Measurements from ENCODE around the gene POU2AF1.
"Not testable (repeated sequence)": the region's sequence is repeated elsewhere in the genome, so short reads cannot be mapped to it uniquely, and the experiment has no call there.

POU2AF1 gene

DNA sequence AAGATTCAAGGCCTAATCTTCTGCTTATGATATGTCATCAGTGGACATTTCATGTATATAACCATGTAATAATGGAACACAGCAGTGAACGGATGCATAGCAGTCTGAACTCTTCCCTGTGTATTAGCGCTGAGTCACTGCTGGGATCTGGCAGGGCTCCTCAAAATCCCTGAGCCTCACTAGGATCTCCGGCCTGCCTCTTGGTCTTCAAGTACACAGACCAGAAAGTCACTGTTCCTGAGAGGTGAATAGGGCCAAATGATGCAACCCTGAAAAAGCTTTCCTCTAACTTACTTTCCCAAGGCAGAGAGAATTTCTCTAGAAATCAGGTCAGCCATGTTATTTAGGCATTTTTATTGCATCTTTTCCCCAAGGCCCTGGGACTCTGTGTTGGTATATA lies 35.0 kb downstream of the POU2AF1 start:
- DNase-seq (ENCODE audit: low read depth) = peak; percentile 87

DNA sequence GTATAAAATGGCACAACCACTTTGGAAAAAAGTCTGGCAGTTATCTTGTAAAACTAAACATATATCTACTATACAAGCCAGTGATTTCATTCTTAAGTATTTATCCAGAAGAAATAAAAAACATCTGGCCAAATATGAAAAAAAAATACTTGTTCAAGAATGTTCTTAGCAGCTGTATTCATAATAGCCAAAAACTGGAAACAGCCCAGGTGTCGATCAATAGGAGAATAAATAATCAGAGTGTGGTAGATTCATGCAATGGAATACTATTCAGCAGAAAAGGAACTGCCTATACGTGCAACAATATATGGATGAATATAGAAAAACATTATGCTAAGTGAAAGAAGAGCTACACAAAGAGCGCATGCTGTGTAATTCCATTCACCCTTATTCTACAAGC lies 36.7 kb downstream of the POU2AF1 start:
- no peak for DNase-seq (ENCODE audit: low read depth)

DNA sequence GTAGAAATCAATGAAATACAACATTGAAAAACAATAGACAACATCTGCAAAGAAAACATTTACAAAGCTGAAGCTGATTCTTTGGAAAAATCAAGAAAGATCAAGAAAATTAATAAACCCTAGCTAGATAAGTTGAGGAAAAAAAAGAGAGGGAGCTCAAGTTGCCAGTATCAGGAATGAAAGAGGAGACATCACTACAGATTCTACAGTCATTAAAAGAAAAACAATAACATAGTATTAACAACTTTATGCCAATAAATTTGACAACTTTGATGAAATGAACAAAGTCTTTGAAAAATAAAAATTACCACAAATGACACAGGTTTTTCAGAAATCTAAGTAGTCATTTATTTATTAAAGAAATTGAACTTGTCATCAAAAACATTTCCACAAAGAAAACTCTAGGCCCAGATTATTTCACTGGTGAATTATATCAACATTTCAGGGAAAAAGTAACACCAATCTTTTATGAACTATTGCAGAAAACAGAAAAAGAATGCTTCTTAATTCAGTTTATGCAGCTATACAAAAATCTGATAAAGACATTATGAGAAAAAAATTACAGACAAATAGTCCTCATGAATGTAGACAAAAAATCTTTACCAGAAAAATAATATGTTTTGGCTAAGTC lies 39.2 kb downstream of the POU2AF1 start:
- DNase-seq (ENCODE audit: low read depth) = no peak

DNA sequence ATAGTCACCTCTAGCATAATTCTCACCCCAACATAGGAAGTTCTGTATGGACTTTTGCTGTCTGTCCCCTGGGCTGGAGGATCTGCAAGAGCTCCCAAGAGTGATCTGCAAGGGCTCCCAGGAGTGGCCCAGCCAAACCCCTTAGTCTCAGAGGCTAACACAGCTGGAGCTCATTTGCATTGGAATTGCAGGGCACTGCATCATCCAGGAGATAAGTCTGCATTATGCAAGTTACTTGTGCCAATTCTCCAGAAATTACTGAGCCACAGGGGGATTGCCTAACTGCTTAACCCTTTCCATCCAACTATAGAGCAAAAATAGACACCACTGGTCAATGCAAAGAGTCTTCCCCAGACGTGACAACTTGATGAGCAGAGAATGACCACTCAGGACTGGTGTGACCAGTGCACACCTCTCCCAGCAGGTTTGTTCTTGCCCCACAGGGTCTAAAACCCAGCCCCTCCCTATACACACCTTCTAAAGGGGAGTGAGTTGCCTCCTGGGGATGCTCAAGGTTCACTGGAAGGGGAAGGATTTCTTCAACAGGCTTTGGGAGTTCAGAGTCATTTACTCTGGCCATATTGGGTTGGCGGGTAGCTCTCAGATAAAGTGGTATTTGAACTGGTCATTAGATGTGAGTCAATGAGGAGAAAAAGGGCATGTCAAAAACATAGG lies 42.4 kb downstream of the POU2AF1 start:
- peak; percentile 95 for DNase-seq (ENCODE audit: low read depth)

DNA sequence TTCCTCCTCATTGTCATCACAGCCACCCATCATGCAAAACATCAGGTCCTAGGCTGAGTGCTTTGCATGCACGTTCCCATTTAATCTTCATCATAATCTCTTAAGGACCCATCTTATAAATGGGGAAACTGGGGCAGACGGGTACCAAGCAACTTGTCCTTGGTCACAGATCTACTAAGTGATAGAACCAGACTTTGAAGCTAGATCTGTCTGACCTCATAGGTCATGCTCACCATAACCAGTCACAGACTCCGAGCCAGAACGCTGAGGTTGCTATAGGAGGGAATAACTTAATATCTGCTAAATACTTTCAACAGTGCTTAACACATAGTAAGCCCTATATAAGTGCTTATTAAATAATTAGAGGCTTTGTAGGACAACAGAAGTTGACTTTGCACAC lies 43.0 kb downstream of the POU2AF1 start:
- no peak for DNase-seq (ENCODE audit: low read depth)

DNA sequence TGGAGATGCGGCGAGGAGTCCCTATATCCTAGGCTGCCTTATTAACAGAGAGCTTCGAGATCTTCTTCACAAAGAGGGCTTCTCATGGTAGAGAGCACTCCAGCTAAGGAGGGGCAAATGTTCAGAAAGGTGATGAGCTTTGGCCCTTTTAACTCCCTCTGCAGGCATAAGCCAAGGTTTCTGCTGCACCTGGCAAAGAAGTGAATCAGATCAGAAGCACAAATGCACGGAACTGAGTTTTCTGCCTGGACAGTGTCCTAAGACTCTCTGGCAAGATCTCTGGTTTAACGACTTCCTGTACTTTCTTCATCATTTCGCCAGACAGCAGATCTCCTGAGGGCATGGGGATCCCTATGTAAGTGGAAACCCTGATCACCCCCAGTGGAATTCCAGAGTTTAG lies 43.5 kb downstream of the POU2AF1 start:
- no peak for DNase-seq (ENCODE audit: low read depth)

GRCh38 chr11:111334532-111335502 lies 44.3 kb downstream of the POU2AF1 start:
- DNase-seq (ENCODE audit: low read depth) = no peak

- no peak for DNase-seq (ENCODE audit: low read depth)
These were observed 47.2 kb downstream of the POU2AF1 start for GRCh38 chr11:111331711-111332479.

- DNase-seq (ENCODE audit: low read depth) = no peak
These were observed 48.7 kb downstream of the POU2AF1 start for GRCh38 chr11:111330234-111330893.

DNA sequence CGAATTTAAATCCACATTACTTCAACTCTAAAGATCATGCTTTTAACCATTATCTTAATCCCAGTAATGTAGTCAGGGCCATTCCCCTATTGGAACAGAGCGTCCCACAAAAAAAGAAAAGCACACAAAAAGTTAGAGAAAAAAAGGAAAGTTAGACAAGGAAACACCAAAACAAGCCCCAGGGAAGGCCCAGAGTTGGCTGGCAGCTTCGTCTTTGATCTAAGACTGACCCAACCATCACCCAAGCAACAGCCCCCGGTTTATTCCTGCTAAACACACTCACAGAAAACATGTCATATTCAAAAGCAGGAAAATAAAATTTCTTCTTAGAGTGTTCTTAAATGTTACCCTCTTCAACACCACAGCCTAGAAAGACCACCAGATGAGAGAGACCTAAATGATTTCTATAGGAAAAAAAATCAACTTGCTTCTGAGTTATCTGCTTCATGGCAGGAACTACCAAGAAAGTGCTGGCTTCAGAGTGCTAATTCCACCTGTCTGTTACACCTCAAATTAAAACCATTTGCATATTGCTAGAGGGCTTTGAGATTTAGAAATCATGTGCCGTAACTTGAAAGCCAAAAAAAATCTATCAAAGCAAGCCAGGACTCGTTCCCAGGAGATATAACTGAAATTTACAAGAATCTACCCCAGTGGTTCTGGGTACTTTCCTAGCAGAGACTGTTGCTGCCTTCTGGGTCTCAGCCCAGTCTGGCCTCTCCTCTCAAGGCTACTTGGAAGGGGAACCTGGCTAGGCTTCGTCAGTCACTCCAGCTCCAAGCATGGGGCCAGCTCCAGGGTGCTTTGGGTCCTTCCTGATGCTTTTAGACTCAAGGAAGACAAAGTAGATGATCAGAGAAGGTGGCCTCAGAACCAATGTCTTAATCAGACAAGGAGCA lies 49.5 kb downstream of the POU2AF1 start:
- no peak for DNase-seq (ENCODE audit: low read depth)

GRCh38 chr11:111327908-111328624 lies 51.0 kb downstream of the POU2AF1 start:
- DNase-seq (ENCODE audit: low read depth) = no peak

- no peak for DNase-seq (ENCODE audit: low read depth)
These were observed 52.3 kb downstream of the POU2AF1 start for GRCh38 chr11:111326824-111327223.

DNA sequence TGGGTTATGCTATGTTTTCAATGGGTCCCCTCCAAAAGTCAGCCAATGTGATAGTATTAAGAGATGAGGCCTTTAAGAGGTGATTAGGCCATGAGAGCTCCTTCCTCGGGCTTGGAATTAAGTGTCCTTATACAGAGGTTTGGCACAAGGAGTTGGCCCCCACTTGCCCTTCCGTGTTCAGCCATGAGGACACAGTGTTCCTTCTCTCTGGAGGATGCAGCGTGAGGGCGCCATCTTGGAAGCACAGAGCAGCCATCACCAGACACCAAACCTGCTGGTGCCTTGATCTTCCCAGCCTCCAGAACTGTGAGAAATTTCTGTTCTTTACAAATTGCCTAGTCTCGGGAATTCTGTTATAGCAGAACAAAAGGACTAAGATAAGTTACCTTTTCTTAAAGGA lies 53.8 kb downstream of the POU2AF1 start:
- DNase-seq (ENCODE audit: low read depth) = no peak

DNA sequence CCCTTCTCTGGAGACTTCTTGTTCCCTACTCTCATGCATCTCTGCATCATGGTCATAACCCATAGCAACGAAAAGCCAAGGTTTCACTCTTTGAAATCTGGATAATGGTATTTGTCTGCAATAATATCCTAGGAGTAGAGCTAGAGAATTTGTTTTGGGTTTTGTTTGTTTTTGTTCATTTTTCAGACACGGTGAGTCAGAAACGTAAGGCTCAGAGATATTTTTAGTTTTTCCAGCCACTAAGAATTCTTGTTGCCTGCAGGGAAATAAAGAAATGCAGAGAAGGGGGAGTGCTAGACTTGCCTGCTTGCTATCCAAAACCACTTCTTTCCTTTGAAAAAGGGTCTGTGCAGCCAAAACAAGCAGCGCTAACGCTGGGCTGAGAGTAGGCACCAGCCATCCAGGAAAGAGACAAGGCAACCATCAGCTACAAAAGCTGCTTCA lies 54.8 kb downstream of the POU2AF1 start:
- peak; percentile 46 for DNase-seq (ENCODE audit: low read depth)

DNA sequence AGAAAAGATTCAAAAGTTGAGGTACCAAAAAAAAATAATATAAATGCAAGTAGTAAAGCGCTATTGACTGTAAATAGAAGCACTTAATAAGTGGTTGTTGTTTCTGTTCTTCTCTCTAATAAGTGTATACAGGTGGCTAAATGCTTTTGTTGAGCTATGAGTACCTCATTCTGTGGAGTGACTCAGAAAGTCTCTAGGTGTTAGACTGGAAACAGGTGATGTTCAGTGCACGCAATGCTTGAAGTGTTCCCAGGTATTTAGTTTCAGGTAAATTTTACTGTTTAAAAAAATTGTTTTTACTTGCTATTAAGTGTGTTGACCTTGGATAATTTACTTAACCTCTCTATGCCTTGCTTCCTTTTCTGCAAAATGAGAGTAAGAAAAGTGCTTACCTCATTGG lies 56.5 kb downstream of the POU2AF1 start:
- no peak for DNase-seq (ENCODE audit: low read depth)

DNA sequence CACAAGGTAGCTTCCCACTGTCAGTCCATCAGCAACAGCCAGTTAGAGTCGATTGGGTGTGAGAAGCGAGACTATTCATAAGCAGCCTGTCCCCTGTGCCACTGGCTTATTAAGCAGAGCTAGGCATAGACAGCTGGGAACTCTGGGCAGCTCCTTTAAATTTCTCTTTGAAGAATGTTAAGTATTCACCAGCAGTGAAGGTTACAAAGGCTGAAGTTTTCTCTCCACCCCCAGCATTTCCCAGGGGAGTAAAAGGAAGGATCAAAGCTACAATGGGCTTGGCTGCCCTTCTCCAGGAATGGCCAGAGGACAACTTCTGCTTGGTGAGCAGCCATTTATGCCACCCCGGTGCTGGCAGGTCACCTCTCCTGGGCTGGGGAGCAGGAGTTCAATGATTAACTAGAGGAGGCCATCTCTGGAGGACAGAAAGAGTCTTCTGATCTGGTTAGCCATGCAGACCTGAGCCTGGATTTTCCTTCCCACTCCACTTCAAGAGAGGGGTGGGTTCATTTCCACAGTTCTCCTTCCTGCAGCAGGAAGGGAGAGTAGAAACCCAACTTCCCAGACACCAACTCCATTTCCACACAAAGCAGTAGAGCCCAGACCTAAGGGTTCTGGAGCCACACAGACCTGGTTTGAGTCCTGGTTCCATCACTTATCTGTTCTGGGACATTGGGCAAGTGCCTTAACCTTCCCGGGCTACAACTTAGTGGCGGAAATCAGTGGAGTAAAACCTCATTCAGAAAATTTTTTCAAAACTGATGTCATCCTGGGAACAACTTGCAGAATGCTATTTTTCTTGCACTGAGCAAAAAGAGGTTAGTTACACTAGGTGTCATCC lies 58.1 kb downstream of the POU2AF1 start:
- no peak for DNase-seq (ENCODE audit: low read depth)

DNA sequence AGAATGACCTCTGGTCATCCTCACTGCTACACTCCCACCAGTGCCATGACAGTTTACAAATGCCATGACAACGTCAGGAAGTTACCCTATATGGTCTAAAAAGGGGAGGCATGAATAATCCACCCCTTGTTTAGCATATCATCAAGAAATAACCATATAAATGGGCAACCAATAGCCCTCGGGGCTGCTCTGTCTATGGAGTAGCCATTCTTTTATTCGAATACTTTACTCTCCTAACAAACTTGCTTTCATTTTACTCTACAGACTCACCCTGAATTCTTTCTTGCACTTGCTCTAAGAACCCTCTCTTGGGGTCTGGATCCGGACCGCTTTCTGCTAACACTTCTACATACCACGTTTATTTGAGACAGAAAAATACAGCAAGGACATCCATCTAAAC lies 58.9 kb downstream of the POU2AF1 start:
- not testable (repeated sequence) for DNase-seq (ENCODE audit: low read depth)

GRCh38 chr11:111319296-111319695 lies 59.8 kb downstream of the POU2AF1 start:
- DNase-seq (ENCODE audit: low read depth) = no peak

DNA sequence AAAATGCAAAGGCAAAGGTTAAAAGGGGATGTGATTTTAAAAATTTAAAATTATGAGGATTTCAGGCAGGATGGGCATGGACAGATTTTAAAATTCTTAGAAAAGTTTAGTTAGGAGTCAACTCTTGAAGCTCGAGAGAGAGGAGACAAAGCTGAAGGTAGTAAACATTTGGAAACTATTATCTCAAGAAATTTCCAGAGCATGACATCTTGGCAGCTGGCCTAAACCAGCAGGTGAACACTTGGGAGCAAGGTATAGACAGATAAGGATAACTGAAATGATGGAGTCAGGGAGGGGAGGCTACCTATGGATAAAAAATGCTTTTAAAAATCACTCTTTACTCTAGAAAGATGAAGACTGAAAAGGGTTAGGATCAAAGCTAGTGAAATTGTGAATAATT lies 67.0 kb downstream of the POU2AF1 start:
- no peak for DNase-seq (ENCODE audit: low read depth)
